Neural cell (in vitro differentiated cells): ENCODE measurements around the gene ADGRB3.

Experiments used
- EP300 ChIP-seq: fragments of 450-650 bp; conservative IDR thresholded peaks from 2 replicates; pipeline ENCODE4 v1.6.1; 2014; ENCODE audit warnings: antibody characterized with exemption, mild to moderate bottlenecking, moderate library complexity; ENCODE audit not compliant: poor library complexity, severe bottlenecking
- RAD21 ChIP-seq: fragments of 450-650 bp; conservative IDR thresholded peaks from 2 replicates; pipeline ENCODE4 v1.6.1; 2014; ENCODE audit warnings: antibody characterized with exemption, mild to moderate bottlenecking, moderate library complexity
- TF ChIP-seq, protein P1 (sequence below): fragments of 450-650 bp; IDR thresholded peaks from 2 replicates; pipeline ENCODE4 v1.5.1; 2014; ENCODE audit warnings: antibody characterized with exemption, mild to moderate bottlenecking, moderate library complexity; ENCODE audit not compliant: poor library complexity, severe bottlenecking
- TF ChIP-seq, protein P2 (sequence below): IDR thresholded peaks from 2 replicates; pipeline ENCODE4 v1.6.1; 2012; ENCODE audit warnings: borderline replicate concordance

DNA sequence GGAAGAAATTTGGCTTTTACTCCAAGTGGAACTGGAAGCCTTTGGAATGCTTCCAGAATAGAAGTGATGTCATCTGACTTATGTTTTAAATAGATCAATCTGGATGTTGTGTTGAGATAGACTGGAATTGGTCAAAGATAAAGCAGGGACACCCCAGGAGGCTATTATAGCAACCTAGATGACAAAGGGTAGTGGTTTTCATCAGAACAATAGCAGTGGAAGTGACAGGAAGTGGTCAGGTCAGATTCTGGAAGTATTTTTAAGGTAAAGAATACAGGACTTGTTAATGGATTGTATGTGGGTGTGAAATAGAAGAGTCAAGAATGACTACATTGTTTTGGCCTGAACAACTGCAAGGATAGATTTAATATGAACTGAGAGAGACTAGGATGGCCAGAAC, 191.4 kb downstream of the ADGRB3 start:
- TF ChIP-seq, protein P1, sequence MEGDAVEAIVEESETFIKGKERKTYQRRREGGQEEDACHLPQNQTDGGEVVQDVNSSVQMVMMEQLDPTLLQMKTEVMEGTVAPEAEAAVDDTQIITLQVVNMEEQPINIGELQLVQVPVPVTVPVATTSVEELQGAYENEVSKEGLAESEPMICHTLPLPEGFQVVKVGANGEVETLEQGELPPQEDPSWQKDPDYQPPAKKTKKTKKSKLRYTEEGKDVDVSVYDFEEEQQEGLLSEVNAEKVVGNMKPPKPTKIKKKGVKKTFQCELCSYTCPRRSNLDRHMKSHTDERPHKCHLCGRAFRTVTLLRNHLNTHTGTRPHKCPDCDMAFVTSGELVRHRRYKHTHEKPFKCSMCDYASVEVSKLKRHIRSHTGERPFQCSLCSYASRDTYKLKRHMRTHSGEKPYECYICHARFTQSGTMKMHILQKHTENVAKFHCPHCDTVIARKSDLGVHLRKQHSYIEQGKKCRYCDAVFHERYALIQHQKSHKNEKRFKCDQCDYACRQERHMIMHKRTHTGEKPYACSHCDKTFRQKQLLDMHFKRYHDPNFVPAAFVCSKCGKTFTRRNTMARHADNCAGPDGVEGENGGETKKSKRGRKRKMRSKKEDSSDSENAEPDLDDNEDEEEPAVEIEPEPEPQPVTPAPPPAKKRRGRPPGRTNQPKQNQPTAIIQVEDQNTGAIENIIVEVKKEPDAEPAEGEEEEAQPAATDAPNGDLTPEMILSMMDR: no peak
- TF ChIP-seq EP300: no peak
- TF ChIP-seq, protein P2, sequence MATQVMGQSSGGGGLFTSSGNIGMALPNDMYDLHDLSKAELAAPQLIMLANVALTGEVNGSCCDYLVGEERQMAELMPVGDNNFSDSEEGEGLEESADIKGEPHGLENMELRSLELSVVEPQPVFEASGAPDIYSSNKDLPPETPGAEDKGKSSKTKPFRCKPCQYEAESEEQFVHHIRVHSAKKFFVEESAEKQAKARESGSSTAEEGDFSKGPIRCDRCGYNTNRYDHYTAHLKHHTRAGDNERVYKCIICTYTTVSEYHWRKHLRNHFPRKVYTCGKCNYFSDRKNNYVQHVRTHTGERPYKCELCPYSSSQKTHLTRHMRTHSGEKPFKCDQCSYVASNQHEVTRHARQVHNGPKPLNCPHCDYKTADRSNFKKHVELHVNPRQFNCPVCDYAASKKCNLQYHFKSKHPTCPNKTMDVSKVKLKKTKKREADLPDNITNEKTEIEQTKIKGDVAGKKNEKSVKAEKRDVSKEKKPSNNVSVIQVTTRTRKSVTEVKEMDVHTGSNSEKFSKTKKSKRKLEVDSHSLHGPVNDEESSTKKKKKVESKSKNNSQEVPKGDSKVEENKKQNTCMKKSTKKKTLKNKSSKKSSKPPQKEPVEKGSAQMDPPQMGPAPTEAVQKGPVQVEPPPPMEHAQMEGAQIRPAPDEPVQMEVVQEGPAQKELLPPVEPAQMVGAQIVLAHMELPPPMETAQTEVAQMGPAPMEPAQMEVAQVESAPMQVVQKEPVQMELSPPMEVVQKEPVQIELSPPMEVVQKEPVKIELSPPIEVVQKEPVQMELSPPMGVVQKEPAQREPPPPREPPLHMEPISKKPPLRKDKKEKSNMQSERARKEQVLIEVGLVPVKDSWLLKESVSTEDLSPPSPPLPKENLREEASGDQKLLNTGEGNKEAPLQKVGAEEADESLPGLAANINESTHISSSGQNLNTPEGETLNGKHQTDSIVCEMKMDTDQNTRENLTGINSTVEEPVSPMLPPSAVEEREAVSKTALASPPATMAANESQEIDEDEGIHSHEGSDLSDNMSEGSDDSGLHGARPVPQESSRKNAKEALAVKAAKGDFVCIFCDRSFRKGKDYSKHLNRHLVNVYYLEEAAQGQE: no peak
- no peak for TF ChIP-seq RAD21
